LoVo (cell line): Measurements from ENCODE around the gene C4orf46.

Source experiments
- DNase-seq: peaks from one replicate; pipeline ENCODE4 v3.0.0-alpha.2; 2016; ENCODE audit warnings: low spot score

Gene C4orf46

GRCh38 chr4:158652920-158653319 is 18.8 kb downstream of the C4orf46 start:
- DNase-seq, result no peak

GRCh38 chr4:158649111-158649680 is 22.5 kb downstream of the C4orf46 start:
- no peak for DNase-seq

GRCh38 chr4:158644760-158645159 is 26.9 kb downstream of the C4orf46 start:
- DNase-seq, result no peak

- no peak for DNase-seq
Measured at GRCh38 chr4:158644356-158644755, 27.3 kb downstream of the C4orf46 start.

GRCh38 chr4:158636619-158637018 is 35.1 kb downstream of the C4orf46 start:
- DNase-seq, result no peak

GRCh38 chr4:158630893-158631292 is 40.8 kb downstream of the C4orf46 start:
- DNase-seq, result peak; percentile 59

GRCh38 chr4:158625544-158625943 is 46.1 kb downstream of the C4orf46 start:
- no peak for DNase-seq

- DNase-seq, result peak; percentile 73
Measured at GRCh38 chr4:158624889-158625478, 46.7 kb downstream of the C4orf46 start.

- no peak for DNase-seq
Measured at GRCh38 chr4:158622251-158622650, 49.4 kb downstream of the C4orf46 start.

- DNase-seq, result no peak
Measured at GRCh38 chr4:158621729-158622128, 50.0 kb downstream of the C4orf46 start.

- DNase-seq, result no peak
Measured at GRCh38 chr4:158617956-158618355, 53.7 kb downstream of the C4orf46 start.
